Measurements from ENCODE around the gene CCR5.

CCR5 gene

GRCh38 chr3:46359733-46360493 lies 10.8 kb upstream of the CCR5 start:
- ChIA-PET POLR2A (no interaction called here), CTCF (interaction anchor here (0.6 kb wide), 1 partner anchor 10 kb away, joined by 3 read pairs; no protein-coding TSS in a partner anchor)
- TF ChIP-seq ZNF384 (IDR thresholded peaks at IDR 0.05) (no peak), PKNOX1 (IDR thresholded peaks at IDR 0.05) (no peak), FOXM1 (IDR thresholded peaks at IDR 0.05; ENCODE audit: borderline replicate concordance) (no peak), SUZ12 (IDR thresholded peaks at IDR 0.05) (no peak), ARNT (IDR thresholded peaks at IDR 0.05) (no peak)
- DNase-seq (ENCODE audit: extremely low spot score): no peak

- TF ChIP-seq NFRKB (IDR thresholded peaks at IDR 0.05) (no peak), CTBP1 (IDR thresholded peaks at IDR 0.05; ENCODE audit: borderline replicate concordance) (no peak), FOXA1 (IDR thresholded peaks at IDR 0.05) (no peak), LEF1 (IDR thresholded peaks at IDR 0.05; ENCODE audit: borderline replicate concordance) (no peak), PKNOX1 (IDR thresholded peaks at IDR 0.05) (no peak), ARNT (IDR thresholded peaks at IDR 0.05) (no peak)
- DNase-seq (ENCODE audit: extremely low spot score): no peak
- ChIA-PET CTCF (no interaction called here), POLR2A (no interaction called here)
These were observed 9.8 kb upstream of the CCR5 start for GRCh38 chr3:46360907-46361306.

GRCh38 chr3:46361408-46362283 lies 9.1 kb upstream of the CCR5 start:
- DNase-seq (ENCODE audit: extremely low spot score): no peak
- TF ChIP-seq ARNT (IDR thresholded peaks at IDR 0.05) (no peak), SUZ12 (IDR thresholded peaks at IDR 0.05) (no peak), TARDBP (IDR thresholded peaks at IDR 0.05) (no peak), HDGF (IDR thresholded peaks at IDR 0.05; ENCODE audit: borderline replicate concordance) (no peak), LEF1 (IDR thresholded peaks at IDR 0.05; ENCODE audit: borderline replicate concordance) (no peak), ZNF384 (IDR thresholded peaks at IDR 0.05) (no peak), NFRKB (IDR thresholded peaks at IDR 0.05) (no peak), SP1 (IDR thresholded peaks at IDR 0.05) (no peak), FOXK2 (IDR thresholded peaks at IDR 0.05) (no peak), FOXA1 (IDR thresholded peaks at IDR 0.05) (no peak)
- ChIA-PET CTCF (no interaction called here), POLR2A (no interaction called here)

GRCh38 chr3:46365041-46365440 lies 5.7 kb upstream of the CCR5 start:
- no peak for TF ChIP-seq HDGF (IDR thresholded peaks at IDR 0.05; ENCODE audit: borderline replicate concordance)
- TF ChIP-seq NFRKB (IDR thresholded peaks at IDR 0.05): no peak
- no peak for TF ChIP-seq CTBP1 (IDR thresholded peaks at IDR 0.05; ENCODE audit: borderline replicate concordance)
- TF ChIP-seq SP1 (IDR thresholded peaks at IDR 0.05): no peak
- TF ChIP-seq FOXK2 (IDR thresholded peaks at IDR 0.05): no peak
- no peak for TF ChIP-seq L3MBTL2 (conservative IDR thresholded peaks at IDR 0.05)
- TF ChIP-seq ELF4 (IDR thresholded peaks at IDR 0.05): no peak
- TF ChIP-seq SUZ12 (IDR thresholded peaks at IDR 0.05): no peak
- DNase-seq (ENCODE audit: extremely low spot score): no peak
- ChIA-PET CTCF (no interaction called here), POLR2A (no interaction called here)

- ChIA-PET POLR2A (no interaction called here), CTCF (interaction anchor here (0.7 kb wide), 1 partner anchor 70 kb away, joined by 3 read pairs; no protein-coding TSS in a partner anchor)
- TF ChIP-seq ELF4 (IDR thresholded peaks at IDR 0.05): no peak
- TF ChIP-seq ZNF384 (IDR thresholded peaks at IDR 0.05): no peak
- TF ChIP-seq SUZ12 (IDR thresholded peaks at IDR 0.05): no peak
- no peak for TF ChIP-seq LEF1 (IDR thresholded peaks at IDR 0.05; ENCODE audit: borderline replicate concordance)
- TF ChIP-seq HDGF (IDR thresholded peaks at IDR 0.05; ENCODE audit: borderline replicate concordance): no peak
- TF ChIP-seq ARNT (IDR thresholded peaks at IDR 0.05): no peak
- TF ChIP-seq FOXA1 (IDR thresholded peaks at IDR 0.05): no peak
- TF ChIP-seq L3MBTL2 (conservative IDR thresholded peaks at IDR 0.05): no peak
- TF ChIP-seq SP1 (IDR thresholded peaks at IDR 0.05): no peak
- TF ChIP-seq NFRKB (IDR thresholded peaks at IDR 0.05): no peak
- TF ChIP-seq TARDBP (IDR thresholded peaks at IDR 0.05): no peak
- no peak for TF ChIP-seq FOXM1 (IDR thresholded peaks at IDR 0.05; ENCODE audit: borderline replicate concordance)
- TF ChIP-seq FOXK2 (IDR thresholded peaks at IDR 0.05): no peak
- no peak for DNase-seq (ENCODE audit: extremely low spot score)
These were observed 4.8 kb upstream of the CCR5 start for GRCh38 chr3:46365737-46366524.

GRCh38 chr3:46367811-46368210 lies 2.9 kb upstream of the CCR5 start:
- CTCF ChIA-PET: interaction anchor here (0.7 kb wide), 1 partner anchor 621 kb away, joined by 3 read pairs; no protein-coding TSS in a partner anchor
- DNase-seq (ENCODE audit: extremely low spot score): no peak
- POLR2A ChIA-PET: no interaction called here
- TF ChIP-seq TARDBP (IDR thresholded peaks at IDR 0.05) (no peak), NFRKB (IDR thresholded peaks at IDR 0.05) (no peak), ELF4 (IDR thresholded peaks at IDR 0.05) (no peak), FOXA1 (IDR thresholded peaks at IDR 0.05) (no peak), PKNOX1 (IDR thresholded peaks at IDR 0.05) (no peak), FOXK2 (IDR thresholded peaks at IDR 0.05) (no peak), SUZ12 (IDR thresholded peaks at IDR 0.05) (no peak), LEF1 (IDR thresholded peaks at IDR 0.05; ENCODE audit: borderline replicate concordance) (no peak), SP1 (IDR thresholded peaks at IDR 0.05) (no peak), ZNF384 (IDR thresholded peaks at IDR 0.05) (no peak), CTBP1 (IDR thresholded peaks at IDR 0.05; ENCODE audit: borderline replicate concordance) (no peak), HDGF (IDR thresholded peaks at IDR 0.05; ENCODE audit: borderline replicate concordance) (no peak), BHLHE40 (IDR thresholded peaks at IDR 0.05; ENCODE audit: borderline replicate concordance) (no peak)
